ENCODE results near the gene TIGD3.

The TIGD3 gene

DNA sequence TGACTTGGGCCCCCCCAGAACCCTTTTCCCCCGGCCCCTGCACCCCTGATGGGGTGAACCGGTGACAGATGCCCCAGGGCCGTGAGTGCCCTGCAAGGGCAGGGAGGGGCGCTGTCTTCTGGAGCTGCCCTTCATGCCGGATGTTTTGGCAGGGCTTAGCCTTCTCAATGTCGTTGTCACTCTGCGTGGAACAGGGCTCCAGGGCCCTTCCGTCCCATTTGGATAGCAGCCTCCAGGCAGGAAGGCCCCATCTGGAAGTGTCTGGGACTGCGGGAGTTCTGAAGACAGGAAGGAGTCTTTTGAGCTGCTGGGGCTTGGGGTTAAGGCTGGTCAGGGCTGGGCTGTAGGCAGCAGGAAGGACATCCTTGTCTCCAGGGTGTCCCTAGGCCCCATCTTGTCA lies 36.4 kb downstream of the TIGD3 start:
- peak overlapping the region; percentile 40 for H3K4me3 ChIP-seq (ENCODE audit: low read depth, low read length)
- DNase-seq (ENCODE audit: low read depth, low spot score): no peak
- POLR2A ChIA-PET: interaction anchor here (0.6 to 5.6 kb wide), 6 partner anchors 25 to 118 kb away, joined by 3 to 66 read pairs (median 4); partner anchors contain the start of genes MALAT1 and NEAT1
- TF ChIP-seq, protein P1, sequence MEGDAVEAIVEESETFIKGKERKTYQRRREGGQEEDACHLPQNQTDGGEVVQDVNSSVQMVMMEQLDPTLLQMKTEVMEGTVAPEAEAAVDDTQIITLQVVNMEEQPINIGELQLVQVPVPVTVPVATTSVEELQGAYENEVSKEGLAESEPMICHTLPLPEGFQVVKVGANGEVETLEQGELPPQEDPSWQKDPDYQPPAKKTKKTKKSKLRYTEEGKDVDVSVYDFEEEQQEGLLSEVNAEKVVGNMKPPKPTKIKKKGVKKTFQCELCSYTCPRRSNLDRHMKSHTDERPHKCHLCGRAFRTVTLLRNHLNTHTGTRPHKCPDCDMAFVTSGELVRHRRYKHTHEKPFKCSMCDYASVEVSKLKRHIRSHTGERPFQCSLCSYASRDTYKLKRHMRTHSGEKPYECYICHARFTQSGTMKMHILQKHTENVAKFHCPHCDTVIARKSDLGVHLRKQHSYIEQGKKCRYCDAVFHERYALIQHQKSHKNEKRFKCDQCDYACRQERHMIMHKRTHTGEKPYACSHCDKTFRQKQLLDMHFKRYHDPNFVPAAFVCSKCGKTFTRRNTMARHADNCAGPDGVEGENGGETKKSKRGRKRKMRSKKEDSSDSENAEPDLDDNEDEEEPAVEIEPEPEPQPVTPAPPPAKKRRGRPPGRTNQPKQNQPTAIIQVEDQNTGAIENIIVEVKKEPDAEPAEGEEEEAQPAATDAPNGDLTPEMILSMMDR (IDR thresholded peaks at IDR 0.05; ENCODE audit: insufficient read depth, low read length, missing control alignments): no peak
- CTCF ChIA-PET: interaction anchor here (1.0 to 6.1 kb wide), 6 partner anchors 9 to 120 kb away, joined by 3 to 90 read pairs (median 4); no protein-coding TSS in a partner anchor

DNA sequence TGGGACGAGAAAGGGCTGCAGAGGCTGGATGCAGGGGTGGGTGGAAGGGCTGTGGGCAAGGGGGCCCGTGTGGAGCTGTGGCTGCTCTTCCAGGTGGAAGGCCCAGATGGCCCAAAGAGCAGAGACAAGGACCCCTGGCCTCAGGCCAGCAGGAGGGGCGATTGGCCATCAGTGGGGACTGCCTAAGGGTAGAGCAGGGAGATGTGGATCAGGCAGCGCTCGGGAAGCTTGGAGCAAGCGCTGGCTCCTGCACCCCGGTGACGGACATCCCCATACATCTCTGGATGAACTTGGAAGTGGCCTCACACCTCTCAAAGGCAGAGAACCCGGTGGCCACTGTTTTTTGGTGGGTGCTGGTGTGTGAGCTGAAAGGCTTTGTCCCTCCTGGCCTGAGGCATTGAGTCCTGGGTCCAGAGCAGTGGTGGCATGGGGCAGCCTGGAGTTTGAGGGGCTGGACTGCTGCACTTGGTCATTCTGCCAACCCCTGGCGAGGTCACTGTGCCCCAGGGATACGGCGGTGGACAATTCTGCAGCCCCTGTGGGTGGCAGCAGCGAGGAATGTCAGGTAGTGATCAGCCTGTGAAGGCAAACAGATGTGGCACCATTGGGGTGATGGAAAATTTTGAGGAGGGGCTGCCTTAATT lies 37.8 kb downstream of the TIGD3 start:
- CTCF ChIA-PET: interaction anchor here (2.9 to 6.1 kb wide), 3 partner anchors 8 to 24 kb away, joined by 10 to 90 read pairs (median 13); no protein-coding TSS in a partner anchor
- DNase-seq (ENCODE audit: low read depth, low spot score): no peak
- TF ChIP-seq, protein P1 (IDR thresholded peaks at IDR 0.05; ENCODE audit: insufficient read depth, low read length, missing control alignments): no peak
- POLR2A ChIA-PET: no interaction called here
- H3K4me3 ChIP-seq (ENCODE audit: low read depth, low read length): no peak overlapping the region

DNA sequence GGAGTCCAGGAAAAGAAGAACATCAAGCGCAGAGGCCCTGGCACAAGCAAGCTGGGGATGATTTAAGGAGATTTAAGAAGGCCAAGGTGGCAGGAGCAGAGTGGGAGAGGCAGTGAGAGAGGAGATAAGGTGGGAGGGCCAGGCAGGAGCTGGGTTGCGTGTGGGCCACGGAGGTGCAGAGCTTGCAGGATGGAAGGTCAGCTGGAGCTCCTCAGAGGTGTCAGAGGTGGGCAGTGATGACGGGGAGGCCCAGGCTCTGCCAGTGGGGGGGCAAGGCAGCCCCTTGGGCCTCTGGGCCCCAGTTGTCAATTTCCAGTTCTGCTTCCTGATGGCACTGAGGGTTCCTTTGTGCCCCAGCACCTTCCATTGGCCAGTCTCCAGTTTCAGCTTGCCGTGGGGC lies 38.3 kb downstream of the TIGD3 start:
- ChIA-PET POLR2A (no interaction called here), CTCF (interaction anchor here (2.9 kb wide), 1 partner anchor 23 kb away, joined by 10 read pairs; no protein-coding TSS in a partner anchor)
- TF ChIP-seq, protein P1 (IDR thresholded peaks at IDR 0.05; ENCODE audit: insufficient read depth, low read length, missing control alignments): no peak
- H3K4me3 ChIP-seq (ENCODE audit: low read depth, low read length): no peak overlapping the region
- no peak for DNase-seq (ENCODE audit: low read depth, low spot score)

DNA sequence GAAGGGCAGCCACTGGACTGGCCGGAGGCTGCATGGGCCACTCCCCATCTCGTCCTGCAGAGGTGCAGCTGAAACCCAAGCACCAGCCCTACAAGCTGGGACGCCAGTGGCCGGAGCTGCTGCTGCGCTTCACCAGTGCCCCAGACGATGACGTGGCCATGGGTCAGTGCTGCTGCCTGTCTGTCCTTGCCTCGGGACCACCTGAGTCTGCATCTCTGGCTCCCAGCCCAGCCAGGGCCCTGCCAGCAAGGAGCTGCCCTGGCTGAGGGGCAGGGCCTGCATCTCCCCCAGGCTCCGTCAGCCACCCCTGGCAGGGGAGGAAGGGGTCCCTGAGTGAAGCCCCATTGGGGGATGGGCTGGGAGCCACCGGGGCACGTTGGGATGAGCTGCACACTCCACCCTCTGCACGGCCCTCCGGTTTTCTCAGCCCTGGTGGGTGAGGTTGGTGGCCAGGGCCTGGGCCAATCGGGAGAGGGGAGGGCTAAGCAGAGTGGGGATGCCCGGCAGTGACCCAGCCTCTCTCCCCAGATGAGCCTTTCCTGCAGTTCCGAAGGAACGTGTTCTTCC lies 39.0 kb downstream of the TIGD3 start:
- no peak for DNase-seq (ENCODE audit: low read depth, low spot score)
- POLR2A ChIA-PET: no interaction called here
- CTCF ChIA-PET: interaction anchor here (2.9 kb wide), 1 partner anchor 23 kb away, joined by 10 read pairs; no protein-coding TSS in a partner anchor
- H3K4me3 ChIP-seq (ENCODE audit: low read depth, low read length): no peak overlapping the region
- TF ChIP-seq, protein P1 (IDR thresholded peaks at IDR 0.05; ENCODE audit: insufficient read depth, low read length, missing control alignments): no peak

DNA sequence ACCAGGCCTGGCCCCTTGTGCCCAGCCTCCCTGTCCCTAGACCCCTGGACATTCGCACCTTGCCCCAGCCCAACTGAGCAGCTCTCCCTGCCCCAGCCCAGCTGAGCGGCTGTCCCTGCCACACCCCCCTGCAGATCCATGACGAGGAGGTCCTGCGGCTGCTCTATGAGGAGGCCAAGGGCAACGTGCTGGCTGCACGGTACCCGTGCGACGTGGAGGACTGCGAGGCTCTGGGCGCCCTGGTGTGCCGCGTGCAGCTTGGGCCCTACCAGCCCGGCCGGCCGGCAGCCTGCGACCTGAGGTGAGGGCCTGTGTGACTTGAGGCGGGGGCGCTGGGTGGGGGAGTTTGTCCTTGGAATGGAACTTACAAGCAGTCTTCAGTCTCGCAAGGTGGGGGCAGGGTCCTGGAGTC lies 39.6 kb downstream of the TIGD3 start:
- TF ChIP-seq, protein P1 (IDR thresholded peaks at IDR 0.05; ENCODE audit: insufficient read depth, low read length, missing control alignments): no peak

DNA sequence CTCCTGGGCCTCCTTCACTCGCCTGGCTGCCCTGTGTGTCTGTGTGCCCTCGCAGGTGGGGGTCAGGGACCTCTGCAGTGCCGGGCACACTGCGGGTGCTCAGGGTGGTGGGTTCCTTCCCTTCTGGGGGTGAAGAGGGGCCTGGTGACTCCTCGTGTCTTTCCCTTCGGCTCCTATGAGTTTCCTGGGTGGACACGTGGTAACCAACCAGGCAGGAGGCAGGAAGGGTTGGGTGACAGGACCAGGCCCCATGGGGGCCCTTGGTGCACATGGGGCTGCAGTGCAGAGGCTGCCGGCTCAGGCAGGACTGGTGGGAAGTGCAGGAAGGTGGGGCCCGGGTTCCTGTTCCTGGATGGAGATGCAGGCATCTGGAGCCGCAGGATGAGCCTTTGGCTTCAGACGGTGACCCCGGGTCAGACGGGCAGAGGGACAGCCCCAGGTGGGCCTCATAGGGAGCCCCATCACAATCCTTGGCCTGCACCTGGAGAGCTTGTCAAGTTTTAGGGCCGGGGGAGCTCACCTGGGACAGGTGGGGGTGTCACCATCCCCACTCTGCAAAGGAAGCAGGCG lies 41.5 kb downstream of the TIGD3 start:
- ChIA-PET CTCF (no interaction called here), POLR2A (no interaction called here)
- no peak for DNase-seq (ENCODE audit: low read depth, low spot score)
- TF ChIP-seq, protein P1 (IDR thresholded peaks at IDR 0.05; ENCODE audit: insufficient read depth, low read length, missing control alignments): no peak
- no peak overlapping the region for H3K4me3 ChIP-seq (ENCODE audit: low read depth, low read length)

More for the DNA sequence above, 39.6 kb downstream of the TIGD3 start:
- H3K4me3 ChIP-seq (ENCODE audit: low read depth, low read length): no peak overlapping the region
- ChIA-PET CTCF (interaction anchor here (2.9 kb wide), 1 partner anchor 22 kb away, joined by 10 read pairs; no protein-coding TSS in a partner anchor), POLR2A (interaction anchor here (1.0 kb wide), 1 partner anchor 29 kb away, joined by 4 read pairs; the partner anchor contains the start of gene NEAT1)
- DNase-seq (ENCODE audit: low read depth, low spot score): no peak

Measured in AG04449 (cell line).